Measurements from ENCODE around the gene SLC22A8. TPM values are rescaled to one million over a fixed set of nuclear protein-coding genes. Genes with fewer than 3 reads are reported as not detected.
A peak's percentile ranks its signal among the peaks of the same experiment; 100 is the strongest.

The SLC22A8 gene
- total and polyA plus RNA-seq, 2 of the 13 experiments (the other 11 are each of a cell fraction or from before 2014, with no cell fraction given): 0.04 to 0.05 TPM

DNA sequence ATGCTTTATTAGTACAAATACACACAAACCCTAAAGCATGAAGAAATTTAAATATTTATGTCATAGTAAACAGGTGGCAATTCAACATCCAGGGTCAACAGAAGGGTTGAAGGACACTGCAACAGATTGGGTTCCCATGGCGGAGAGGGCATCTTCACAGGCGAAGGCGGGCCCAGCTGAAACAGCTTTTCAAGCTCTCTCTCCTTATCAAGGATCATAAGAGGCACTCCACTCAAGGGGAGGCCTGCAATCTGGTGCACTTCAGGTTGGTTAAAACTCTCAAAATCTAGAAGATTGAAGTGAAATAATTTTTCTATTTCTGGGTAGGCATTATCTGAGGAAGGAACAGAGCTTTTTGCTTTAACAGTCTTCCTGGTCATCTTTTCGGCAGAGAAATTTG lies 16.8 kb upstream of the SLC22A8 start (continued):
- TF ChIP-seq ZMYM4 (CRISPR knock-in tag; IDR thresholded peaks at IDR 0.05): no peak

DNA sequence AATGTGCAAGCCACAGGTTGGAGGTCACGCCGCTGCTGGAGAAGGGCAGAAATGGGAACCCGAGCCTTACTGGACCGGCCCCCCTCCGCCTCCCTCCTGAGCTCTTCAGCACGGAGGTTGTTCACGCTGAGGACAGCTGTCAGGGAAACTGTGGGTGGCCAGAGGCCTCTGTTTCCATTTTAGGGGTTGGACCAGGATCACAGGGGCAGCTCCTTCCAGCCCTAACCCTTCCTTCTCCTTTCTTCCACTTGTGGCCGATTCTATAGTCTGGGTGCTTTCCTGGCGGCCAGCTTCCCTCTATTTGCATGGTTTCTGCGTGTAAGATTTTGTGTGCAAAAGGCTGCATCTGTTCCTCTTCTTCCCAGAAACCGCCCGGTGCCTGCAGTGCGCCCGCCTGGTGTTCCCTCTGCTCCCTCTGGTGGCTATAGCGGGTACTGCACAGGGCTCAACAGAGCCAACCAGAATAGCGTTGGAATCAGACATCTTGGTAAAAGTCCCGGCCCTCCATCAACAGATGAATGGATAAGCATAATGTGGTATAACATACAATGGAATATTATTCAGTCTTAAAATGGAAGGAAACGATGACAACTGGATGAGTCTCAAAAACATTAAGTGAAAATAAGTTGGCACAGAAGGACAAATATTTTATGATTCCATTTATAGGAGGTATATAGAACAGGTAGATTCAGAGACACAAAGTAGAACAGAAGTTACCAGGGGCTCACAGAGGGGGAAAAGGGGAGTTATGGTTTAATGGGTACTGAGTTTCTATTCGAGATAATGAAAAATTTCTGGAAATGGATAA lies 8.4 kb upstream of the SLC22A8 start:
- FAIRE-seq (peak; percentile 87), DNase-seq (ENCODE audit: low spot score) (peak; percentile 55), ATAC-seq (peak; percentile 85)
- no peak overlapping the region for H3K27ac ChIP-seq (ENCODE audit: extremely low read length, insufficient read depth, low read length)
- no peak overlapping the region for H3K9ac ChIP-seq (ENCODE audit: insufficient read depth, low read depth, low read length)
- in situ Hi-C loops (cut with HindIII; ENCODE audit: extremely low pct_ligation_motif_present, low pct_unique_long_range_greater_than_20kb) (loop anchor here (5.0 kb wide), 1 partner anchor 117 kb away; no protein-coding TSS in a partner anchor), intact Hi-C loops (cut with micrococcal nuclease; ENCODE audit: unreplicated experiment) (loop anchor here (1.0 kb wide), 1 partner anchor 118 kb away; no protein-coding TSS in a partner anchor)
- H3K36me3 ChIP-seq (replicated peaks in 1 of 2; ENCODE audit: control insufficient read depth in 1 of 2, insufficient read depth in 2 of 2, low read length in 2 of 2): no peaks in the 10 kb centered on the region
- POLR2A ChIA-PET: interaction anchor here (1.7 kb wide), 1 partner anchor 118 kb away, joined by 6 read pairs; no protein-coding TSS in a partner anchor
- no peaks in the 10 kb centered on the region for H3K79me2 ChIP-seq (ENCODE audit: insufficient read depth, low read length)
- WGBS (ENCODE audit: low lambda C conversion rate): 2% methylated on average over 17 of the region's 19 CpGs
- no peaks in the 10 kb centered on the region for H3K9me3 ChIP-seq (ENCODE audit: low read length)
- CTCF ChIA-PET (ENCODE audit: low intra/inter-chr PET ratio, low total read pairs): interaction anchor here (6.9 kb wide), 1 partner anchor 117 kb away, joined by 132 read pairs; no protein-coding TSS in a partner anchor
- peaks cover 3 to 11% of the 10 kb centered on the region in 2 experiments; a peak in 3 of 5 replicates for H3K27me3 ChIP-seq (ENCODE audit: control insufficient read depth in 1 of 2, insufficient read depth in 2 of 2, low read length in 2 of 2)
- H3K4me1 ChIP-seq (ENCODE audit: insufficient read depth, low read length): peaks cover 10% of the 10 kb centered on the region; the same call in 1 of the 2 replicates
- no peak overlapping the region for H2AFZ ChIP-seq (ENCODE audit: low read length)
- H4K20me1 ChIP-seq (ENCODE audit: insufficient read depth, low read length): no peaks in the 10 kb centered on the region
- H3K4me3 ChIP-seq (replicated peaks in 1 of 3; ENCODE audit: insufficient read depth in 1 of 3, low read depth in 2 of 3, low read length in 3 of 3): no peak overlapping the region
- BruUV-seq (replicated peaks): no TSS peak
- no peak overlapping the region for H3K4me2 ChIP-seq (ENCODE audit: low read depth, low read length)
- TF ChIP-seq, protein P1, sequence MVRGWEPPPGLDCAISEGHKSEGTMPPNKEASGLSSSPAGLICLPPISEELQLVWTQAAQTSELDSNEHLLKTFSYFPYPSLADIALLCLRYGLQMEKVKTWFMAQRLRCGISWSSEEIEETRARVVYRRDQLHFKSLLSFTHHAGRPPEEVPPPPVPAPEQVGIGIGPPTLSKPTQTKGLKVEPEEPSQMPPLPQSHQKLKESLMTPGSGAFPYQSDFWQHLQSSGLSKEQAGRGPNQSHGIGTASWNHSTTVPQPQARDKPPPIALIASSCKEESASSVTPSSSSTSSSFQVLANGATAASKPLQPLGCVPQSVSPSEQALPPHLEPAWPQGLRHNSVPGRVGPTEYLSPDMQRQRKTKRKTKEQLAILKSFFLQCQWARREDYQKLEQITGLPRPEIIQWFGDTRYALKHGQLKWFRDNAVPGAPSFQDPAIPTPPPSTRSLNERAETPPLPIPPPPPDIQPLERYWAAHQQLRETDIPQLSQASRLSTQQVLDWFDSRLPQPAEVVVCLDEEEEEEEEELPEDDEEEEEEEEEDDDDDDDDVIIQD (CRISPR knock-in tag; IDR thresholded peaks at IDR 0.05; ENCODE audit: low read depth): 0 out of 2 replicates have a peak, but pooled peaks have one; percentile 24
- TF ChIP-seq RAD21 (CRISPR knock-in tag; IDR thresholded peaks at IDR 0.05) (peak; percentile 78), PPARG (CRISPR knock-in tag; conservative IDR thresholded peaks at IDR 0.05) (0 out of 2 replicates have a peak, but pooled peaks have one; percentile 31), XRCC5 (optimal IDR thresholded peaks at IDR 0.05; ENCODE audit: low read length) (peak; percentile 64), SMC3 (IDR thresholded peaks at IDR 0.05; ENCODE audit: low read length) (peak; percentile 97), ZNF501 (CRISPR knock-in tag; IDR thresholded peaks at IDR 0.05) (peak; percentile 13; the same call in 1 of the 2 replicates), SALL1 (CRISPR knock-in tag; IDR thresholded peaks at IDR 0.05) (peak; percentile 35; the same call in 1 of the 2 replicates)
- TF ChIP-seq, protein P2, sequence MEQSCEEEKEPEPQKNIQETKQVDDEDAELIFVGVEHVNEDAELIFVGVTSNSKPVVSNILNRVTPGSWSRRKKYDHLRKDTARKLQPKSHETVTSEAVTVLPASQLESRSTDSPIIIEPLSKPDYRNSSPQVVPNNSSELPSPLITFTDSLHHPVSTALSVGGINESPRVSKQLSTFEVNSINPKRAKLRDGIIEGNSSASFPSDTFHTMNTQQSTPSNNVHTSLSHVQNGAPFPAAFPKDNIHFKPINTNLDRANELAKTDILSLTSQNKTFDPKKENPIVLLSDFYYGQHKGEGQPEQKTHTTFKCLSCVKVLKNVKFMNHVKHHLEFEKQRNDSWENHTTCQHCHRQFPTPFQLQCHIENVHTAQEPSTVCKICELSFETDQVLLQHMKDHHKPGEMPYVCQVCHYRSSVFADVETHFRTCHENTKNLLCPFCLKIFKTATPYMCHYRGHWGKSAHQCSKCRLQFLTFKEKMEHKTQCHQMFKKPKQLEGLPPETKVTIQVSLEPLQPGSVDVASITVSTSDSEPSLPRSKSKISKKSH (CRISPR knock-in tag; IDR thresholded peaks at IDR 0.05; ENCODE audit: borderline replicate concordance): no peak
- TF ChIP-seq, protein P3, sequence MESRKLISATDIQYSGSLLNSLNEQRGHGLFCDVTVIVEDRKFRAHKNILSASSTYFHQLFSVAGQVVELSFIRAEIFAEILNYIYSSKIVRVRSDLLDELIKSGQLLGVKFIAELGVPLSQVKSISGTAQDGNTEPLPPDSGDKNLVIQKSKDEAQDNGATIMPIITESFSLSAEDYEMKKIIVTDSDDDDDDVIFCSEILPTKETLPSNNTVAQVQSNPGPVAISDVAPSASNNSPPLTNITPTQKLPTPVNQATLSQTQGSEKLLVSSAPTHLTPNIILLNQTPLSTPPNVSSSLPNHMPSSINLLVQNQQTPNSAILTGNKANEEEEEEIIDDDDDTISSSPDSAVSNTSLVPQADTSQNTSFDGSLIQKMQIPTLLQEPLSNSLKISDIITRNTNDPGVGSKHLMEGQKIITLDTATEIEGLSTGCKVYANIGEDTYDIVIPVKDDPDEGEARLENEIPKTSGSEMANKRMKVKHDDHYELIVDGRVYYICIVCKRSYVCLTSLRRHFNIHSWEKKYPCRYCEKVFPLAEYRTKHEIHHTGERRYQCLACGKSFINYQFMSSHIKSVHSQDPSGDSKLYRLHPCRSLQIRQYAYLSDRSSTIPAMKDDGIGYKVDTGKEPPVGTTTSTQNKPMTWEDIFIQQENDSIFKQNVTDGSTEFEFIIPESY (CRISPR knock-in tag; IDR thresholded peaks at IDR 0.05): 0 out of 2 replicates have a peak, but pooled peaks have one; percentile 5
- TF ChIP-seq, protein P4, sequence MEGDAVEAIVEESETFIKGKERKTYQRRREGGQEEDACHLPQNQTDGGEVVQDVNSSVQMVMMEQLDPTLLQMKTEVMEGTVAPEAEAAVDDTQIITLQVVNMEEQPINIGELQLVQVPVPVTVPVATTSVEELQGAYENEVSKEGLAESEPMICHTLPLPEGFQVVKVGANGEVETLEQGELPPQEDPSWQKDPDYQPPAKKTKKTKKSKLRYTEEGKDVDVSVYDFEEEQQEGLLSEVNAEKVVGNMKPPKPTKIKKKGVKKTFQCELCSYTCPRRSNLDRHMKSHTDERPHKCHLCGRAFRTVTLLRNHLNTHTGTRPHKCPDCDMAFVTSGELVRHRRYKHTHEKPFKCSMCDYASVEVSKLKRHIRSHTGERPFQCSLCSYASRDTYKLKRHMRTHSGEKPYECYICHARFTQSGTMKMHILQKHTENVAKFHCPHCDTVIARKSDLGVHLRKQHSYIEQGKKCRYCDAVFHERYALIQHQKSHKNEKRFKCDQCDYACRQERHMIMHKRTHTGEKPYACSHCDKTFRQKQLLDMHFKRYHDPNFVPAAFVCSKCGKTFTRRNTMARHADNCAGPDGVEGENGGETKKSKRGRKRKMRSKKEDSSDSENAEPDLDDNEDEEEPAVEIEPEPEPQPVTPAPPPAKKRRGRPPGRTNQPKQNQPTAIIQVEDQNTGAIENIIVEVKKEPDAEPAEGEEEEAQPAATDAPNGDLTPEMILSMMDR (CRISPR knock-in tag; IDR thresholded peaks at IDR 0.05): peak; percentile 94
- TF ChIP-seq, protein P5, sequence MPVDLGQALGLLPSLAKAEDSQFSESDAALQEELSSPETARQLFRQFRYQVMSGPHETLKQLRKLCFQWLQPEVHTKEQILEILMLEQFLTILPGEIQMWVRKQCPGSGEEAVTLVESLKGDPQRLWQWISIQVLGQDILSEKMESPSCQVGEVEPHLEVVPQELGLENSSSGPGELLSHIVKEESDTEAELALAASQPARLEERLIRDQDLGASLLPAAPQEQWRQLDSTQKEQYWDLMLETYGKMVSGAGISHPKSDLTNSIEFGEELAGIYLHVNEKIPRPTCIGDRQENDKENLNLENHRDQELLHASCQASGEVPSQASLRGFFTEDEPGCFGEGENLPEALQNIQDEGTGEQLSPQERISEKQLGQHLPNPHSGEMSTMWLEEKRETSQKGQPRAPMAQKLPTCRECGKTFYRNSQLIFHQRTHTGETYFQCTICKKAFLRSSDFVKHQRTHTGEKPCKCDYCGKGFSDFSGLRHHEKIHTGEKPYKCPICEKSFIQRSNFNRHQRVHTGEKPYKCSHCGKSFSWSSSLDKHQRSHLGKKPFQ (CRISPR knock-in tag; IDR thresholded peaks at IDR 0.05; ENCODE audit: insufficient replicate concordance): no peak

Data from HepG2 (cell line).